ENCODE measurements around the gene NGLY1. TPM values are rescaled to one million over a fixed set of nuclear protein-coding genes. Genes with fewer than 3 reads are reported as not detected.
A peak's percentile ranks its signal among the peaks of the same experiment; 100 is the strongest.

The NGLY1 gene, protein sequence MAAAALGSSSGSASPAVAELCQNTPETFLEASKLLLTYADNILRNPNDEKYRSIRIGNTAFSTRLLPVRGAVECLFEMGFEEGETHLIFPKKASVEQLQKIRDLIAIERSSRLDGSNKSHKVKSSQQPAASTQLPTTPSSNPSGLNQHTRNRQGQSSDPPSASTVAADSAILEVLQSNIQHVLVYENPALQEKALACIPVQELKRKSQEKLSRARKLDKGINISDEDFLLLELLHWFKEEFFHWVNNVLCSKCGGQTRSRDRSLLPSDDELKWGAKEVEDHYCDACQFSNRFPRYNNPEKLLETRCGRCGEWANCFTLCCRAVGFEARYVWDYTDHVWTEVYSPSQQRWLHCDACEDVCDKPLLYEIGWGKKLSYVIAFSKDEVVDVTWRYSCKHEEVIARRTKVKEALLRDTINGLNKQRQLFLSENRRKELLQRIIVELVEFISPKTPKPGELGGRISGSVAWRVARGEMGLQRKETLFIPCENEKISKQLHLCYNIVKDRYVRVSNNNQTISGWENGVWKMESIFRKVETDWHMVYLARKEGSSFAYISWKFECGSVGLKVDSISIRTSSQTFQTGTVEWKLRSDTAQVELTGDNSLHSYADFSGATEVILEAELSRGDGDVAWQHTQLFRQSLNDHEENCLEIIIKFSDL
- 34.1 TPM for total RNA-seq
- long read RNA-seq, transcript NGLY1-202 (12 exons, 2,473 nt) = major isoform, 66 of 103 reads
- long read RNA-seq, transcript NGLY1-204 (11 exons, 2,024 nt) = minor isoform, 5 of 103 reads
- long read RNA-seq, partial matches to known transcripts = 10 of 103 reads
- long read RNA-seq, other reads (novel, unspliced or antisense) = 21 of 103 reads

DNA sequence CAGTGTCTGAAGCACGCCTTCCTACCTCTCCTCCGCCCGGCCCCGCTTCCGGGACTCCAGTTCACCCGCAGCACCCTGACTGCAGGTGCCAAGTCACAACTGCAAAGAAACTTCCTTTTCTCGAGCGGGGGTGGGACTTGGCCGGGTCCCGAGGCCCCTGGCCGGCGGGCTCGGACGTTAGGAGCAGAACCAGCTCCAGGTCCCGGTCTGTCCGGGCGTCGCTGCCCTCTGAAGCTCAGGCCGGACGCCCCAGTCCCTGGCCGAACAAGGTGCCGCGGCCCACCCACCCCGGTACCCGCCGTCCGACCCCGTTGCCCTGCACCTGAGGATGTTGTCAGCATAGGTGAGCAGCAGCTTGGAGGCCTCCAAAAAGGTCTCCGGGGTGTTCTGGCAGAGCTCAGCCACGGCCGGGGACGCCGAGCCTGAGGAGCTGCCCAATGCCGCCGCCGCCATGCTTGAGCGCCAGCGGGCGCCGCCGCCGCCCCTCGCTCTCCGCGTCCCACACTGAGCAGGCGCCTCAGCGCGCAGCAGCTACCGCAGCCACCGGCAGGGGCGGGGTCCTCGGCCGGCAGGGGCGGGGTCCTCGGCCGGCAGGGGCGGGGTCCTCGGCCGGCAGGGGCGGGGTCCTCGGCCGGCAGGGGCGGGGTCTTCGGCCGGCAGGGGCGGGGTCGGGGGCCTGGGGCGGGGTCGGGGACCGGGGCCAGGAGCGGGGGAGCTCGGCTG, at the start of gene NGLY1:
NGLY1 (minus strand) TSS at position 506 of the 723 bp plus-strand sequence; CDS start at position 453, 53 bp downstream.
- H3K27ac ChIP-seq = peak within 1 kb of the TSS; percentile 94
- peaks cover 4% of the 10 kb centered on the region for H3K36me3 ChIP-seq
- peak; percentile 98 for ATAC-seq
- TF ChIP-seq, protein P1, sequence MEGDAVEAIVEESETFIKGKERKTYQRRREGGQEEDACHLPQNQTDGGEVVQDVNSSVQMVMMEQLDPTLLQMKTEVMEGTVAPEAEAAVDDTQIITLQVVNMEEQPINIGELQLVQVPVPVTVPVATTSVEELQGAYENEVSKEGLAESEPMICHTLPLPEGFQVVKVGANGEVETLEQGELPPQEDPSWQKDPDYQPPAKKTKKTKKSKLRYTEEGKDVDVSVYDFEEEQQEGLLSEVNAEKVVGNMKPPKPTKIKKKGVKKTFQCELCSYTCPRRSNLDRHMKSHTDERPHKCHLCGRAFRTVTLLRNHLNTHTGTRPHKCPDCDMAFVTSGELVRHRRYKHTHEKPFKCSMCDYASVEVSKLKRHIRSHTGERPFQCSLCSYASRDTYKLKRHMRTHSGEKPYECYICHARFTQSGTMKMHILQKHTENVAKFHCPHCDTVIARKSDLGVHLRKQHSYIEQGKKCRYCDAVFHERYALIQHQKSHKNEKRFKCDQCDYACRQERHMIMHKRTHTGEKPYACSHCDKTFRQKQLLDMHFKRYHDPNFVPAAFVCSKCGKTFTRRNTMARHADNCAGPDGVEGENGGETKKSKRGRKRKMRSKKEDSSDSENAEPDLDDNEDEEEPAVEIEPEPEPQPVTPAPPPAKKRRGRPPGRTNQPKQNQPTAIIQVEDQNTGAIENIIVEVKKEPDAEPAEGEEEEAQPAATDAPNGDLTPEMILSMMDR (IDR thresholded peaks at IDR 0.05) = no peak
- no peaks in the 10 kb centered on the region for H3K9me3 ChIP-seq
- peak; percentile 92 for DNase-seq
- H3K4me3 ChIP-seq = peak within 1 kb of the TSS; percentile 84
- intact Hi-C loops (cut with DNase I) = no loop called here
- H3K4me1 ChIP-seq = peaks cover 31% of the 10 kb centered on the region
- H3K27me3 ChIP-seq (ENCODE audit: low read depth) = no peaks in the 10 kb centered on the region

DNA sequence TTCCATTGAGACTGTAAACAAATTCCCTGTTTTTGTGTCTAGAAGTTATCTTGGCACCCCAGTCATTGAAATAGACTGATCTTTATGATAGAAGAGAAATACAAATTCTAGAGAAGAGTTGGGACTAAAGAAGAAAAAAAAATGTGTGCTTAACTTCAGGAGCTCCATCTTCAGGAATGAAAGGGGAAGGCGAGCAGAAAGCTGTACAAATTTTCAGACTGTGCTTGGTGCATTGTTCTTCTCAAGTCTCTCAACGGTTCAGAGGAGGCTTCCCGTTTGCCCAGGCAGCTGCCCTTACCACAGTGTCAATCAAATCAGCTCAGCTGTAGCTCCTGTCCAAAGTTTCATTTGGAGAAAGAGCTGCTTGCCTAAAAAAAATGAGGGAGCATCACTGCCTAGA, 48.3 kb upstream of the NGLY1 start:
- H3K36me3 ChIP-seq = no peaks in the 10 kb centered on the region
- H3K4me1 ChIP-seq = no peaks in the 10 kb centered on the region
- H3K27ac ChIP-seq = no peak overlapping the region
- TF ChIP-seq, protein P1 (IDR thresholded peaks at IDR 0.05) = no peak
- no peaks in the 10 kb centered on the region for H3K9me3 ChIP-seq
- H3K4me3 ChIP-seq = no peak overlapping the region
- H3K27me3 ChIP-seq (ENCODE audit: low read depth) = no peaks in the 10 kb centered on the region
- ATAC-seq = no peak
- intact Hi-C loops (cut with DNase I) = no loop called here
- DNase-seq = no peak

DNA sequence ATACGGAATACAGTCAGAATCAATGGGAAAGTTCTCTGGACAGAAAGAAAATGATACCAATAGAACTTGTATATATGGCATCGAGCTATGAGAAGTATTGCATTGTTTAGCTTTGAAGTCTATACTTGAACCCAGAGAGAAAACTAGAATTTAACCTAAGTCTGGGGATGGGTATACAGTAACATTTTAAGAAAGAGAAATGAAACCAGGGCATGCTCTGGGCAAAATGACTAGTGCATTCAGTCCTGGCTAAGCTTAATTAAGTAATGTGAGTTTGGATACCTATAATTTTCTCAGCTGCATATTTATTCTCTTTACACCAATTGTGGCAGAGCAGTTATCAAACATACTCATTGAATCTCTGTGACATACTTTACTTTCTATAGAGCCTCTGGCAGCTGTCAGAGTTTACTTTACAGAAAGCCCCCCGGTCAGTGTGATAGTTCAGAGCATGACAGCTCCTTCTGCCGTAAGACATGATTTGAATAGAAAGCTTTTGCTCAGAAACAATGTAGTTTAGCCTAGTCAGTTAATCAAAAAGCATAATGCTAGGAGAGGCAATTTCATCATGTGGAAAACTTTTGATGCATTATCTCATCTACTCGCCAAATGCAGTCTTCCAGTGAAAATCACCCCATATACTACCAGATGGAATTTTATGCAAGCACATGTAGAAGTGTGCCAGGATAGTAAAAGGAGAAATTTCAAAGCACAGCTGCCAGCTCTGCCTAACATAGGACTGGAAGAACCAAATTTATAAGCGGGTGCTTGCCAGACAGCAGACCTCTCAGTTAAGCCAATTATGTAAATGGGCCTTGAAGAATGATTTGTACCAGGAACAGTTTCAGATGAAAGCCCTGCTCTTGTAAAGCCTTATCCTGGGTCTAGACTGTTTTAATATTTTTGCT, 47.4 kb upstream of the NGLY1 start:
- no peak overlapping the region for H3K27ac ChIP-seq
- no peaks in the 10 kb centered on the region for H3K36me3 ChIP-seq
- H3K4me1 ChIP-seq = no peaks in the 10 kb centered on the region
- no peak for DNase-seq
- TF ChIP-seq, protein P1 (IDR thresholded peaks at IDR 0.05) = no peak
- no peaks in the 10 kb centered on the region for H3K27me3 ChIP-seq (ENCODE audit: low read depth)
- ATAC-seq = no peak
- intact Hi-C loops (cut with DNase I) = no loop called here
- no peaks in the 10 kb centered on the region for H3K9me3 ChIP-seq
- H3K4me3 ChIP-seq = no peak overlapping the region

DNA sequence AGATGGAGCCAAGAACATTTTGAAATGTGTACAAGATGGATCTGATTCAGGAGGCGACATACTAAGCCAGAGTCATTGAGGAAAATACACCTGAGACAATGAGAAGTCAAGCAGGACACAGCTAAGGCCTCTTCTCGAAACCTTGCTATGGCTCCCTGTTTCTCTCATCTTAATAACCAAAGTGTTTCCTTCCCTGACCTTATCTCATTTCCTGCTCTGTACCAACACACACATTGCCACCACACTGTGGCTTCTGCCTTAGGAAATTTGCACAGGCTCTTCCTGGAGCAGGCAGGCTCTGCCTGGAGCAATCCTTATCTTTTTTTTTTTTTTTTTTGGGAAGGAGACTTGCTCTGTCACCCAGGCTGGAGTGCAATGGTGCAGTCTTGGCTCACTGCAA, 43.3 kb upstream of the NGLY1 start:
- Histone ChIP-seq H3K4me3 (no peak overlapping the region), H3K4me1 (no peaks in the 10 kb centered on the region), H3K36me3 (no peaks in the 10 kb centered on the region), H3K27ac (no peak overlapping the region), H3K27me3 (ENCODE audit: low read depth) (no peaks in the 10 kb centered on the region), H3K9me3 (no peaks in the 10 kb centered on the region)
- TF ChIP-seq, protein P1 (IDR thresholded peaks at IDR 0.05) = no peak
- ATAC-seq (no peak), DNase-seq (no peak)
- intact Hi-C loops (cut with DNase I) = no loop called here
